ENCODE data around the gene PPARG.

Gene PPARG

DNA sequence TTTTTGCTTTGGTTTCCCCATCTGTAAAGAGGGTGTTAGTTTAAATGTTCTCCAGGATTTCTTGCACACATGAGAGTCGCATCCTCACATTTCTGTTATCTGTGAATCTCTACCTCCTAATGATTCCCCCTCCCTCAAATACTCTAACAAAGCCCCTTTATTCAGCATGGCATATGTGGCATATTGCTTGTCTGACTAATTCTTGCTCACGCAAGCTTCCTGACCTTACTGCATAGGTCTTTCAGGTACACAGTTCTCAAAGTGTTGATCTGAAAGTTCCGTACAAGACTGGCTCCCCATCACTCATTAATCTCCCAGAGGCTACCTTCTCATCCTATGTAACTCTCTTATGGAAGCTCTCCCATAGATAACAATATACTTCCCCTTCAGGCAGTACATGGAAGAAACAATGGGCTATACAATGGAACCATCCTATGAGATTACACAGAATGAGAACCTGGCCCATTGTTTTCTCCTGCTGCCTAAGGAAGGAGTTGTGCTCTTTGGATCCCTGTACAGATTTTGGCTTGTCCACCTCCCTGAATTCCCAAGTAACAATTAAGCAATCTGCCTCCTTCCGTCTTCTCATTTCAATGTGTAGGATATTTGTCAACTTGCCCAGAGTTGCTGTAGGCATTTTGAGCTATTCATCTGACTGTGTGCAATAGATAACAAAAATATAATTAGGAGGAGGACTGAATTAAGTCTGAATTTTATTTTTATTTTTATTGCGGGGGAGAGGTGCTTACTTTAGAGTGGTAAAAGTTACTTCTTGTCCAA, 51.0 kb downstream of the PPARG start:
- in situ Hi-C loops (cut with MboI; ENCODE audit: low sequenced_read_pairs) = no loop called here

DNA sequence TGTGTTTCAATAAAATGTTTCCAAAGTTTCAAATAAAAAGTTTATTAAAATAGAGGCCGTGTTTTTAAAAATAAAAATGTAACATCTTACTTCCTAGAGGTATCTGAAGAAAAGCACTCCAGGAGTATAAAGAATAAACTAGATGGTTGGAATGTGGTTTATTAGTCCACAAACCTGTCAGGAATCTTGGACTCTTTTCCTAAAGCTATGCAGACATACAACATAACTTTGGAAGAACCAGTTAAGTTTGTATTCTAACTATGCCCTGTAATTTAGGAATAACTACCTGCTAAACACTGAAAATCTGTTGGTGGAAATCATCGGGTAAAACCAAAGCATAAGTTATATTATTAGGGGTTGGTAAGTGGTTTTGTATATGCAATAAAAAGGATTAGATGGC, 51.6 kb downstream of the PPARG start:
- in situ Hi-C loops (cut with MboI; ENCODE audit: low sequenced_read_pairs) = no loop called here

DNA sequence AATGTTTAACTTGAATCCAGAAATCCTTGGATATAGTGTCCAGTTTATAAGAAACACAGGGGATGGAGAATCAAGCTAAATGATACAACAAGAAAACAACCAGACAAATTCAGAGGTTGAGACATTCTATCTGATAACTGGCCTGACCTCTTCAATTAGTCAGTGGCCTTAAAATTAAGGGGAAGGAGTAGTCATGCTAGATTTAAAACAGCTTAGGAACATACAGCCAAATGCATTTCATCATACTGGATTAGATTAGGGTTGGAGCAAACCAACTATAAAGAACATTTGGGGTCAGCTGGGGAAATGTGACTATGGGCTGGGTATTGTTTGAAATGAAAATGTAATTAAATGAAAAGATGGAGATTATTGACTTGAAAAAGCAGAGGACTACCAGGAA, 53.3 kb downstream of the PPARG start:
- in situ Hi-C loops (cut with MboI; ENCODE audit: low sequenced_read_pairs) = no loop called here

DNA sequence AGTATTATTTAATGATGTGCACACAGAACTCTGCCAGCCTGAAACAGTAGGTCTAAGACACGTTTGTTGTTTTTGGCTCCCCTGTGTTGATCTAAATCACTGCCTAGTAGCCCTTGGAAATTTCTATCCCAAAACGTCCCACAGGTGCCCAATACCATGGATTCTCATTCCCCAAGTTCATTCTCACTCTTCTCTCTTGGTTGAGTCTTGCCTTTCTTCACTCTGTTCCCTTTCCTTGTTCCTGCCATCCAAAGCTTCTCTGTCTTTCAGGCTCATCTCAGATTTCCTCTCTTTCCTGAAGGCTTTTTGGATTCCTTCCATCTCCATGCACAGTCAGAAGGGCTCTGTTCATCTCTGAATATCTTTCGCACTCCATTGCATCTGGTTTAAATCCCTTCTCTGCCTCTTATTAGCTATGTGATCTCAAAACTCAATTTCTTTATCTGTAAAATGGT, 54.2 kb downstream of the PPARG start:
- in situ Hi-C loops (cut with MboI; ENCODE audit: low sequenced_read_pairs) = no loop called here

DNA sequence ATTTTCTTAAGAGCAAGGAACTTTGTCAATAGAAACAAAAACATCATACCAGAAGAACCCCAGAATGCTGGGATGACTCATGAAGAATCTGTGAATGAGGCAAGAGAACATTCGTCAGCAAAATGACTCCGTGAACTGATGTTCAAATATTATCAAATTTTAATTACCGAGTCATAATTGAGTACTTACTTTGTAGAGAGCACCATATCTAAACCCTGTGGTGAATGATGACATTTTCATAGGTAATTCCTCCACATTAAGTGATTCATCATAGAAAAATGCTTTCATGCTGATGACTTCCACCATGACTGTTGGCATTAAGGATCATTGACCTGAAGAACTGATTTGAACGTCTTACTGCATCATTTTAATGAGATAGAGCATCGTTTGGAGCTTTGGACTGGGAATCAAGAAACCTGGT, 56.3 kb downstream of the PPARG start:
- in situ Hi-C loops (cut with MboI; ENCODE audit: low sequenced_read_pairs) = no loop called here

DNA sequence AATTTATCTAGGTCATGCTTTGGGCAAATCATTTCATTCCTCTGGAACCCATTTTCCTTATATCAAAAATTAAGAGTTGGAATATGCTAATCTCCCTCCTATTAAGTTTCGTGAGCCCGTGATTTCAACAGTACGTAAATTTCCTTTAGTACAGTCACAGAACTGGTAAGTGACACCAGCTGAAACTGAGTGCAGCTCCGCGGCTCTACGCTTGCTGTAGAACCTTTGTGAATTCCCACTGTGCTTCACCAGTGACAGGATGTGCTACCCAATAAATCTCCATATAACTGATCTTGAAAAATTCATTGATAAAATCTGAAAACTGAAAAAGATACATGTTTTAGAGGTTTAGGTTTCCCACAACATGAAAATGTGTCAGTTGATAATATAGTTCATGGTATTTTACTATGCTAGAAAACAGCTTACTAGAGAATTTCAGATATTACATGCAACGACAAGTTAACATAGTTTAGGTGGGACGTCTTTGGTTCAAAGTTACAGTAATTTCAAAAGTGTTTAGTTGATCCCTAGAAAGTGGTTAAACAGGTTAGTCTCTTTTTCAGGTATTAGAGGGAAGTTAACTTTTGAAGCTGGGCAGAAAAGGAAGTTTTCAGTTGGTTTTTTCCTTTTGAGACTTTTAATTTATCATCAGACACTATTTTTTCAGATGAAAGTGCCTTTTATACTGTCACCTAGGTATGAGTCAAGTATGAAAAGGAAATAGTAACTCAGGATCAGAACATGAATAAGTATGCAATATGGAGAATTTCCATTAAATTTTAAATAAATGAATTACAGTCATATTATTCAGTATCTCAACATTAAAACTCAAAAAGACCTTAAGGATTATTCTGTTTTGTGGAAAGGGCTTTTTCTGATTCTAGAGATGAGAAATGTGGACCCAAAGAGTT, 57.0 kb downstream of the PPARG start:
- in situ Hi-C loops (cut with MboI; ENCODE audit: low sequenced_read_pairs) = no loop called here

DNA sequence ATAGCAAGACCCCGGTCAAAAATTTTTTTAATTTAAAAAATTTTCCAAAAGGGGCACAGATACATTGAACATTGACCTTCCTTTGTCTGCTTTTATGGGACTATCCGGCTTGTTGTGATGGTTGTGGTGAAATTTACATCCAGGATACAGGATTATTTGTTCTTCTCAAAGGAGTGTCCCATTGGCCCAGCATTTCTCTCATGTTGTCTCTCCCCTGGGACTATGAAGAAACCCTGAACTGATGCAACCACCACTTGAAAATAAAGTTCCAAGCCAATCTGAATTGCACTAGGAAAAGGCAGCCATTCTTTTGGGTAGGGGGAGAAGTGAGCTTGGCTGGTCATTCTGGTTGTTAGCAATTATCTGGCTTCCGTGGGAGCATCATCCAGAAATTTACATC, 58.4 kb downstream of the PPARG start:
- in situ Hi-C loops (cut with MboI; ENCODE audit: low sequenced_read_pairs) = no loop called here

DNA sequence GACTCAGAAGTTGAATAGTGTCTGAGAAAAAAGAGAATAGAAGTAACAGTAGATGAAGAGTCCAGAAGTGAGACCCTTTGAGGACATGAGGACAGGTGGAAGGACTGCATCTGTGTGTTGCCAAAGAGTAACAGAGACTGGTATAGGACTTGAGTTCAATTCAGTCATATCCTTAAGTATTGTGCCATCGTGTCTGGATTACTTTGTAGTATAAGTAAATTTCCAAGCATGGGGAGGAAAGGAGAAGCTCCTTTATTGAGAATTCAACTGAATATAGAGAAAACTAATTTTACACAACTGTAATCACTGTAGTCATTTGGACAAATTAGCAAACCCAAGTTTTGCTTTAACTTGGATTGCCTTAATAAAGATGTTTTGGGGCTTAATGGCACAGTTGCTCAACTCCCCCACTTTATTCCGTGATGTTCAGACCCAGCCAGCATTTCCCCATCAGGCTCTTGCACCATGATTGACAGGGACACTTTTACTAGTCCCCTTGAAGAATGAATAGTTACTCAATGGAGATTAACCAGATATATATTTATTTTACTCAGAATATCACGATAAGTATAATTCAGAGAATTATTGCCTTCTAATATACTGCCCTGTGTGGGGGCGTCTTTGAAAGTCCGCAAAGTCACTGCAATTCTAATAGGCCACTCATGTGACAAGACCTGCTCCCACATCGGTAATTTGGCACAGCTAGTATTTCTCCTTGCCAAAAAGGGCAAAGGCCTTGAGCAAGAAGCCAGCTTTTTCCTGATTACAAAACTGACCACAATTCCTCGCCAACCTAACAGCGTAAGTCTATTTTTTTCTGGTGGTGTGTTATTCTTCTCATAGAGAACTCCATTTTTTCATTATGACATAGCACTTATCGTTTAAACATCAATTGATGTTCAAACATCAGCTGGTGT, 61.3 kb downstream of the PPARG start:
- in situ Hi-C loops (cut with MboI; ENCODE audit: low sequenced_read_pairs) = no loop called here

DNA sequence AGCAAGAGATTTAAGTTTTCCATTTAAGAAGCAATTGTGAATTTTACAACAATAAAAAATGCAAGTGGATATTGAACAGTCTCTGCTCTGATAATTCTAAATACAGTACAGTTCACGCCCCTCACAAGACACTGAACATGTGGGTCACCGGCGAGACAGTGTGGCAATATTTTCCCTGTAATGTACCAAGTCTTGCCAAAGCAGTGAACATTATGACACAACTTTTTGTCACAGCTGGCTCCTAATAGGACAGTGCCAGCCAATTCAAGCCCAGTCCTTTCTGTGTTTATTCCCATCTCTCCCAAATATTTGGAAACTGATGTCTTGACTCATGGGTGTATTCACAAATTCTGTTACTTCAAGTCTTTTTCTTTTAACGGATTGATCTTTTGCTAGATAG, 62.3 kb downstream of the PPARG start:
- in situ Hi-C loops (cut with MboI; ENCODE audit: low sequenced_read_pairs) = no loop called here

DNA sequence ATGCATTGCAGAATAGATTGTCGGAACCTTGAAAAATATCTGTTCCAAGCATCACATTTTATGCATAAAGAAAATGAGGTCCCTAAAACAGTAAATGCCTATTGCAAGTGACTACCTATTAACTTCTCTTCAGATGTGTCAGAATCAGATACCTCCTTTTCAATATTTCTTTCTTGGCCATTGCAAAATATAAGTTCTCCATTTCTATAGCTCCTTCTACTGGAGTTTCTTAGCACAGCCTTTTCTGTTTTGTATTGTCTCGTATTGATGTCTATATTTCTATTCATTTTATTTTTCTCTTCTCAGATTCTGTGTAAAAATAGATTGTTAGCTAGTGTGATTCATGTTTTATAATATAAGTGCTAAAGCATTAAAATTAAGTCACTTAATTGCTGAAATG, 63.4 kb downstream of the PPARG start:
- in situ Hi-C loops (cut with MboI; ENCODE audit: low sequenced_read_pairs) = no loop called here

DNA sequence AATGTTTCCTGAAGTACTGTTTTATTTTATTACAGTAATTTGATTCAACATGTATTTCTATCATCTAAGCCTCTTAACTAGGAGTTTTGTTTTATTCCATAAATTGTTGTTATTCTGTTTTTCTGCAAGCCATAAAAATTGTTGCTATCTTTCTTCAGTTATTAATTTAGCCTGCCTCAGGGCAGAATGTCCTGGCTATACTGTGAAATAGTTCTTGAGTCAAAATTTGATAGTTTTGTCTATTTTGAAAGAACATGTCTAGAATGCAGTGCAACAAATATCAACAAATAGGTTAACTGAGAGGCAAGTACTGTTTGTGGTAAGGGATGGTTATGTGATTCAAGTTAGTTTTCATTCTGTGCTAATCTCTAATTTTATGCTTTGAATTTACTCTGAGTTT, 63.9 kb downstream of the PPARG start:
- in situ Hi-C loops (cut with MboI; ENCODE audit: low sequenced_read_pairs) = no loop called here

DNA sequence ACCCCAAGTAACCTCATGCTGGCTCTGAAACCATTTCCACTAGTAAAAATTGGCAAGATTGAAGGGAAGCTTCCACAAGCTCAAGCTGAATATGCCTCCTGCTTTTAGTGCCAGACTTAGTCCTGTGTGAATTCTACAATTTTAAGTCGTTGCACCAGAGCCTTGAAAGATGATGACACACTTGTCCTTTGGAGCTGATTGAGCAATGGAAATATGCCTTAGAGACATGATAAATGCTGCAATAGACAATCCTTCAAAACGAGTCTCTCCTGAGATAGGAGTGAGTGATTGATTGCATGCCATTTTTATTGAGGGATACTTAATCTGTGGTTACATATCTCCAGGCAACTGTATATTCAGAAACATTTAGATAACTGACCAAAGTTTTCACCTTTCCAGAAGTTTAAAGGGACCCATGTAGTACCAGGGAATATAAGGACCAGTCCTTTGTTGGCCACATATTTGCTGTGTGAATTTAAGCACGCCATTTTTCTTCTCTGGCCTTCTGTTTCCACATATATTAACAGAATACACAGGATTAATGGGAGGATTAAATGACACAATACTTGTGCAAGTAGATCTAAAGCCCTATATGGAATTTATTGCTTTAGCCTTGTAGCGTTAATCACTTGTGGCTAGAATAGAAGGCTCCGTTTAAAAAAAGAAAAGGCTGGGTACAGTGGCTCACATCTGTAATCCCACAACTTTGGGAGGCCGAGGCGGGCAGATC, 65.1 kb downstream of the PPARG start:
- in situ Hi-C loops (cut with MboI; ENCODE audit: low sequenced_read_pairs) = no loop called here

DNA sequence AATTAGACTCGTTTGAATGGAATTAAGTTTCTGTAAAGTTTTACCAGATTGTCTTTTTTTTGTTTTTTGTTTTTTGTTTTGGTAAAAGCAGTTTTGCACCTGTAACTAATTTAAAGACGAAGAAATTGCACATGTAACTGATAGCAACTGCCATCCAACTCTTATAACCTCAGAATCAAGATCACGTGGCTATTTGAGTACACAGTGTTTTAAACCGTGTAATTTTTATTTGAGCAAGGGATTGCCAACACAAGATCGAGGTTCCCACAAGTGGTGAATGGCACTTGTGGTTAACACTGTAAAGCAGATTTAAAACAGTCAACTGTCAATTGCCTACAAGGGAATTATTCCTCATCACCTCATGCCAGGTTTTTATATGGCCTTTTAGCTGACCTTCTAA, 67.3 kb downstream of the PPARG start:
- in situ Hi-C loops (cut with MboI; ENCODE audit: low sequenced_read_pairs) = no loop called here

DNA sequence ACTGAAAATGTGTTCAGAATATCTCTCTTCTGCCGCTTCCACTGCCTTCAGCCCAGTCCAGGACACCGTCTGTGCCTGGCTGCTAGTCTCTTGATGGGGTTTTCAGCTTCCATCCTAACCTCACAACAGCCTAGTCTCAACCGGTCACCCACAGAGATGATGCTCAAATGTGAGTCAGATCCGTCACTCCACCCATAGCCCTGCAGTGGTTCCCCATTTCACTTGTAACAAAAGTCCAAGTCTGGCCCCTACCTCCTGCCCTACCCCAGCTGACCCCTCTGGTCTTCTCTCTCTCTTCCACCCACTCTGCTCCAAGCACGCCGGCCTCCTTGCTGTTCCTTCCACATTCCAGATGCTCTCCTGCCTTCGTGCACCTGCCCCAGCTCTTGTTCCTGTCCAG, 68.1 kb downstream of the PPARG start:
- in situ Hi-C loops (cut with MboI; ENCODE audit: low sequenced_read_pairs) = no loop called here

DNA sequence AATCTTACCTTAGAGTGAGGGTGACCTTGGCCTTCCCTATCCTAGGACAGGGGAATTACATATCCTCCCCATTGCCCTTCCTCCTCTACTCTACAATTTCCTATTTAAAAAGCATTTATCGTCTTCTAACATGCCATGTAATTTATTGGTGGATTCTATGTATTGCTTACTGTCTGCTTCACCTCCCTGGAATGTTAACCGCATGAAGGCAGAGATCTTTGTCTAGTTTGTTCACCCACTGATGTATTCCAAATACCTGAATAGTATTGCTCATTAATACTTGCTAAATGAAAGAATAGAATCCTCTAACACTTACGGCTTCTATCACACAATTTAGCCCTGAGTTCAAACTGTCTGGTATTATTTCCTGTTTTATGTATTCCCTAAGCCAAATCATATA, 68.6 kb downstream of the PPARG start:
- in situ Hi-C loops (cut with MboI; ENCODE audit: low sequenced_read_pairs) = no loop called here

DNA sequence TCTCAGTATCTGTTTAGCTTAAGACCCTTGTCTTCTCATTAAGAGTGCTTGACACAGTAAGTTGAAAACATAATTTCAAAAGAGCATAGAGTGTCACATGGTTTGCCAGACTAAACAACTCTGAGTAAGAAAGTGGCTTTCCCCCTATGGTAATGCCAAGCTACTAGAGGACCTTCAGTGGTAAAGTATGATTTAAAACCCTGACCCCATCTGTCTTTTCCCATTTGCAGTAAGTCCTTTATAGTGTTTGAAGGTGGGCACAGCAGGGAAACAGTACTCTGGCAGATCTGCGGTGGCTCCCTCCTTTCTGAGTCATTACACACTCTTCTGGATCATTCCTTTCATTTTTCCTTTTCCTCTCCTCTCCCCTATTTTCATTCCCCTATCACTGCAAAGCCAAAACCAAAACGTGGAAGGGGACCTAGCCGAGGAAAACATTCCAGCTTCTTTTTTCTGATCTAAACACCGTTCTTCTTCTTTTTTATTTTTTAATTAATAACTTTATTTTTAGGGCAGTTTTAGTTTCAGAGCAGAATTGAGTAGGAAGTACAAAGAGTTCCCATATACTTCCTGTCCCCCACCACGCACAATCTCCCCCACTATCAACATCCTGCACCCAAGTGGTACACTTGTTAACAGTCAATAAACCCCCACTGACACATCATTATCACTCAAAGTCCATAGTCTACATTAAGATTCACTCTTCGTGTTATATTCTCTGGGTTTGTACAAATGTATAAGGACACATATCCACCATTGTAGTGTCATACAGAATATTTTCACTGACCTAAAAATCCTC, 74.7 kb downstream of the PPARG start:
- in situ Hi-C loops (cut with MboI; ENCODE audit: low sequenced_read_pairs) = no loop called here

DNA sequence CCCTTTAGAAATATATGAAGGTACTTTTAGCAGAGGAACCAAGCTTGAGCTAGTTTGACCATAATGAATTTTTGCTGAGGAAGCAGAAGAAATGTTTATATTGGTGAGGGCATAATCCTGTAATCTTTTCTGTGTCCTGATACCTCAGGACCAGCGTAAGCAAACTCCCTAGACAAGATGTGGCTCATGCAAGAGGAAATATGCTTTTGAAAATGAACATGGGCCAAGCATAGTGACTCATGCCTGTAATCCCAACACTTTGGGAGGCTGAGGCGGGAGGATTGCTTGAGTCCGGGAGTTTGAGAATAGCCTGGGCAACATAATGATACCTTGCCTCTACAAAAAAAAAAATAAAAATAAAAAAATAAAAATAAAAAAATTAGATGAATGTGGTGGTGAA, 78.5 kb downstream of the PPARG start:
- in situ Hi-C loops (cut with MboI; ENCODE audit: low sequenced_read_pairs) = no loop called here

DNA sequence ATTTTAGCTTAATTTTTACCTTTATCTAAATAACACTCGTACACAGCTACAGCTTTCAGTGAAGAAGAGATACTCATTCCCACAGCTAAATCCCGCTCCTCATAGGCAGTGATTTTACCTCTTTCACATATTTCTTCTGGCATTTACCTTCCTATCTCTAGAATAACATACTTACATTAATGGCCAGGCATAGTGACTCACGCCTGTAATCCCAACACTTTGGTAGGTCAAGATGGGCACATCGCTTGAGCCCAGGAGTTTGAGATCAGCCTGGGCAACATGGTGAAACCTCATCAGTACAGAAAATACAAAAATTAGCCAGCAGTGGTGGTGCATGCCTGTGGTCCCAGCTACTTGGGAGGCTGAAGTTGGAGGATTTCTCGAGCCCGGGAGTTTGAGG, 80.2 kb downstream of the PPARG start:
- in situ Hi-C loops (cut with MboI; ENCODE audit: low sequenced_read_pairs) = no loop called here

DNA sequence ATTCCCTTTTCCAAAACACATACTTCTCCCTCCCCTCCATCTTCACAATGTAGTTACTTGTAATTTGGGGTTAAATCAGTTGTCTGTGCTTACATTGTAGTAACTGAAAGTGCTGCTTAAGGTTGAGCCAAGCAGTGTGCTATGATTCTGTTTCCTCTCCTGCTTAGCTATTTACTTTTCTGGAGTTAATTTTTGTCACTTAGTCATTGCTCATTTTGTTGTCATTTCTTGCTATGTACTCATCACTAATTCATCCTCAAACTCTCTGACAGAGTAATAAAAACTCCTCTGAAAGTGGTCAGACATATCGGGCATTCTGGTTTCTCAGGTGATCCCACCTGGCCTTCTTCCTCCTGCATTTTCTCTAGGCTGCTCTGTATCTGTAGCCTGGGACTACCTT, 80.7 kb downstream of the PPARG start:
- in situ Hi-C loops (cut with MboI; ENCODE audit: low sequenced_read_pairs) = no loop called here

DNA sequence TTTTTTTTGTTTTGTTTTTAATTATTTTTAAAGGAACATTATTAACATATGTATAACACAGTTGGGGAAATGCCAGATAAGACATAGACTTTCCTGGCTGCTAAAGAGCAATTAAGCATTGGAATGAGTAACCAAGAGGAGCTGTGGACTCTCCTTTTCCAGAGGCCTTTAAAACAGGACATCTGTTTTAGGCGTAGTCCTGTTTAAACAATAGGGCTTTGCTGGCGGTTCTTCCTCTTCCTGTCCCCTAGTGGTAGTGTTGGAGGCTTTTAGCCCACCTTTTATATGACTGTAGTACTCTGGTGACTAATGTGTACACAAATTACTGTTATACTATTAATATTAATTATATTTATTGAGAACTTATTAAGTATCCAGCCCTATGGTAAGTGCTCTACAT, 81.9 kb downstream of the PPARG start:
- in situ Hi-C loops (cut with MboI; ENCODE audit: low sequenced_read_pairs) = no loop called here

Data from hTERT RPE-1 (cell line).